LNCaP clone FGC (cell line): ENCODE measurements around the gene IFNA6.

Source experiments
- DNase-seq: peaks from one replicate; pipeline ENCODE4 v3.0.0-alpha.2; 2011; ENCODE audit warnings: low read depth
- H3K4me3 ChIP-seq: 2 replicates; pipeline ENCODE4 v1.5.1; 2011; ENCODE audit warnings: mild to moderate bottlenecking, low read depth, low read length, control low read depth
- TF ChIP-seq, protein P1 (sequence below): IDR thresholded peaks from 2 replicates; pipeline ENCODE4 v1.5.1; 2012; ENCODE audit warnings: mild to moderate bottlenecking; ENCODE audit not compliant: control insufficient read depth, insufficient read depth; ENCODE audit errors: extremely low read depth

The IFNA6 gene

DNA sequence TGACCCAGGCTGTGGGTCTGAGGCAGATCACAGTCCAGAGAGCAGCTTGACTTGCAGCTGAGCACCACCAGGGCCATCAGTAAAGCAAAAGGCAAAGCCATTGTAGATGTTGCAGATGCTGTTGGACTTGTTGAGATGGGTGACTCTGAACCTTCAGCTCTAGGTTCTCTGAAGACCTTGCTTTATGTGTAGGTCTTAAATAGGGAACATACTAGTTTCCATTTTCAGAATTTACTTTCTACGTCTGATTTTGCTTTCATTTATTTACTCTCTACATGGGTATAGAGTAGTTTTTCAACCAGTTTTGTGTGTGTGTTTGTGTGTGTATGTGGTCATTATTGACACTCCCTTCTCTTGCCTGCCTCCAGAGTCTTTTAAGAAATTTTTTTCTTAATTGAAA, at the start of gene IFNA6:
TSS of gene IFNA6 (minus strand) at position 101 of the 400 bp plus-strand sequence. CDS start at position 101, 0 bp downstream.
- DNase-seq = no peak
- H3K4me3 ChIP-seq = no peak within 1 kb of the TSS
- TF ChIP-seq, protein P1, sequence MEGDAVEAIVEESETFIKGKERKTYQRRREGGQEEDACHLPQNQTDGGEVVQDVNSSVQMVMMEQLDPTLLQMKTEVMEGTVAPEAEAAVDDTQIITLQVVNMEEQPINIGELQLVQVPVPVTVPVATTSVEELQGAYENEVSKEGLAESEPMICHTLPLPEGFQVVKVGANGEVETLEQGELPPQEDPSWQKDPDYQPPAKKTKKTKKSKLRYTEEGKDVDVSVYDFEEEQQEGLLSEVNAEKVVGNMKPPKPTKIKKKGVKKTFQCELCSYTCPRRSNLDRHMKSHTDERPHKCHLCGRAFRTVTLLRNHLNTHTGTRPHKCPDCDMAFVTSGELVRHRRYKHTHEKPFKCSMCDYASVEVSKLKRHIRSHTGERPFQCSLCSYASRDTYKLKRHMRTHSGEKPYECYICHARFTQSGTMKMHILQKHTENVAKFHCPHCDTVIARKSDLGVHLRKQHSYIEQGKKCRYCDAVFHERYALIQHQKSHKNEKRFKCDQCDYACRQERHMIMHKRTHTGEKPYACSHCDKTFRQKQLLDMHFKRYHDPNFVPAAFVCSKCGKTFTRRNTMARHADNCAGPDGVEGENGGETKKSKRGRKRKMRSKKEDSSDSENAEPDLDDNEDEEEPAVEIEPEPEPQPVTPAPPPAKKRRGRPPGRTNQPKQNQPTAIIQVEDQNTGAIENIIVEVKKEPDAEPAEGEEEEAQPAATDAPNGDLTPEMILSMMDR = no peak

DNA sequence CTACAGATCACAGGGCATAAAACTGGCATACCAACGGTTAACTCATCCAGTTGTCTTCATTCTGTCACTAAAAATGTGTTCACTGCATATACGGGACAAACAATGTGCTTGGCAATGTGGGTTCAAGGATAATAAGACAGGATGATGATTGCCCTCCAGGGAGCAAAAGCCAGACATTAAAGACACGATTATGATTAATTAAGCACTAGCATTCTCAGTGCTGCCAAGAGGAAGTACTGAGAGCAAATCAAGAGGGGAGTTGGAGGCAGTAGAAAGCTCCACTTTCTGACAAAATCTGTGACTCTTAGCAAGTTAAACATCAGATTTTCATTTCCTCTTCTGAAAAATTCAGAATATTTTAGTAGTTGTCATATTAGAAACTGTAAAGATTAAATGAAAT, 49.3 kb upstream of the IFNA6 start:
- TF ChIP-seq, protein P1 = no peak
- DNase-seq = no peak
- no peak overlapping the region for H3K4me3 ChIP-seq

DNA sequence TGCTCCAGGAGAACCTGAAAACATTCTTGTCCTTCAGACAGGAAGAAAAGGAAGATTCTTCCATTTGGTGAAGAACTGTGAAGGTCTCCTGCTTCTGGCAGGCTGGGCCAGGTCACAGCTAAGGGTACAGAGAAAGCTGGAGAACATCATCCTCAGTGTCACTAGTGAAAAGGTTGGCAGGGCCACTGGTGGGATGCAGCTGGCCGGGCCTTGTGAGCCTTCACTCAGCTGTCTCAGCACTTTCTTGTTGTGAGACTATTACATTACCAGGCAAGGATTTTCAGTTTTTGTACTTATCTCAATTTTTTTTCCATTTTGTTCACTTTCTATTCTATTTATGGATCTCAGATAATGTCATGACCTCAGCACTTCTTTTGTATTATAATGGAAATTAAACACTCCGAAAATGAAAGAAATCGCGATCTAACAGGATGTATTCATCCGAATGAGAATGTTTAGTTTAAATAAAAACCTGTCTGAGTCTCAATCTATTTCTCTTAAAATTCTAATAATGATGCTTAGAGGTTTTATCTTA, 48.3 kb upstream of the IFNA6 start:
- H3K4me3 ChIP-seq = no peak overlapping the region
- TF ChIP-seq, protein P1 = no peak
- no peak for DNase-seq

DNA sequence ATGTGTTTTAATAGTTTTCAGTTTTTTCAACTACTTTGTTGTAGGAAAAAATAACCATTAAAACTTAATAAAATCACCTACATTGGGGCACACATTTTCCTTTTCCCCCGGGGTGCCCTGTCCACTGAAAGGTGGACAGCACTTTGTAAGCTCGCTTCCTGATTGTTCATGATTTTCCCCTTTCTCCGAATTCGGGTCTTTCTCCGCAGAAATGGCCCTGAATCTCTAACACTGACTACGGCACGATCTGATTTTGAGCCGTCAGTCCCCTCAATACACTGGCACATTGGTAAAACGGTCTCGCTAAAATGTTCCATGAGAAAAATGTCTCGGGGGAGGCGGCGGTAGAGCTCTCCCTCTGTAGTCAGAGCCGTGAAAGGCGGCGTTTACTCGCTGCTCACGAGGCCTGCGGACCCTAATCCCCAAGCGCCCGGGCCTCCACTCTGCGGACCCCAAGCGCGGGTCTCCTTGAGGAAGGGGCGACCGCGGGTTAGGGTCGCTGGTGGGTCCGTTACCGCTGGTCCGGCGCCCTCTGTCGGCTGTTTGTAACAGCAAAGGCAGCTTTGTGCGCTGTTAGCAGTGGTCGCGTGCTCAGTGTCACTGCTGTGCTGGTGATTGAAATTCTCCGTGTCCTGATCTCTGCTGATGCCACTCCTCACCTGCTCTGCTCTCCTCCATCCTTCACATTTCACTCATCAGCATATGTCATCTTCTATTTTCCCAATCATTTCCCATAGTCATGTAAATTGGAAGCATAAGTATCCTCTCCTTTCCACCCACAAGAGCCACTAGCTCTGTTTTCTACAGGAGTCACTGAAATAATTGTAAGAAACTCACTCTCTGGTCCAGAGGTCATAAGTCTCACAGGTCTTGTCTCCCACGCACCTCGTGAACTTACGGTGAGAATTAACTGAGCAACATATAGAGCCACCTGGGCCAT, 45.4 kb upstream of the IFNA6 start:
- TF ChIP-seq, protein P1 = peak; percentile 81
- H3K4me3 ChIP-seq = no peak overlapping the region
- DNase-seq = no peak

DNA sequence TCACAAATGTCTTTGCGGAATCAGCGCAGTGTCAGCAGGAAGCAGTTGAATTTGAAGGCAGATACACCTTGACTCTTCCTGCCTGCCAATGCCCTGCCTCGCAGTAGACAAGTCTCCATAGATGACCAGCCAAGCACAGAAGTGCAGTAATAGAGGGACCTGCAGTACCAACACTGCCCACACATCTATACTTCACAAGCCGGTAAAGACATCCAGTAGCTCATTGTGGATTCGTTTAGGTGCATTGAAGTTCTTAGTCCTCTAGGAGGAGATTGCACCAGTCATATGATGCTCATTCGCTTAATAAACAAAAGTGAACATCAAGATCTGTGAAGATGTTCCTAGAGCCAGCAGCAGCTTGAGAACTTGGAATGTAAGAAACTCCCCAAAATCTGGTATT, 41.6 kb upstream of the IFNA6 start:
- peak; percentile 77 for DNase-seq
- TF ChIP-seq, protein P1 = peak; percentile 19; the same call in 1 of the 2 replicates
- H3K4me3 ChIP-seq = no peak overlapping the region

DNA sequence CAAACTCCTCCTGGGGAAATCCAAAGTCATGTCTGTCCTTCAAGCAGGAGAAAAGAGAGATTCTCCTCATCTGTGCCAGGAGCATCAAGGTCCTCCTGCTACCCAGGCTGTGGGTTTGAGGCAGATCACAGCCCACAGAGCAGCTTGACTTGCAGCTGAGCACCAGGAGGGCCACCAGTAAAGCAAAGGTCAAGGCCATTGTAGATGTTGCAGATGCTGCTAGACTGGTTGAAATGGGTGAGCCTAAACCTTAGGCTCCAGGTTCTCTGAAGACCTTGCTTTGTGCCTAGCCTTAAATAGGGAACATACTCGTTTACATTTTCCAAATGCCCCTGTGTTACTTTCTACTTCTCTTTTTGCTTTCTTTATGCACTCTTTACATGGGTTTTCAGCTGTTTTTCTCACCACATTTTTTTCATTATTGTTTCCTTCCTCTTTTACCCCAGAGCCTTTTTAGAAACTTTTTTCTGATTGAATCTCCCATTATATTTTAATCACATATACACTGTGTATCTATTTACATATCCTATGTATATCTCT, 34.5 kb upstream of the IFNA6 start, which contains the start of gene IFNA2:
TSS of gene IFNA2 (minus strand) at position 268 of the 540 bp plus-strand sequence. CDS start at position 199, 69 bp downstream.
- TF ChIP-seq, protein P1 = no peak
- no peak for DNase-seq
- no peak within 1 kb of the TSS for H3K4me3 ChIP-seq
